ENCODE results near the gene SEMA6D.

SEMA6D gene

GRCh38 chr15:47814620-47815019 lies 97.3 kb downstream of the SEMA6D start:
- H3K4me3 ChIP-seq (ENCODE audit: low read depth, low read length): no peak overlapping the region
- DNase-seq (ENCODE audit: low read depth): no peak
- no peak for TF ChIP-seq CTCF (IDR thresholded peaks at IDR 0.05; ENCODE audit: low read depth, low read length, missing control alignments)
- in situ Hi-C loops (cut with HindIII; ENCODE audit: low sequenced_read_pairs): no loop called here

DNA sequence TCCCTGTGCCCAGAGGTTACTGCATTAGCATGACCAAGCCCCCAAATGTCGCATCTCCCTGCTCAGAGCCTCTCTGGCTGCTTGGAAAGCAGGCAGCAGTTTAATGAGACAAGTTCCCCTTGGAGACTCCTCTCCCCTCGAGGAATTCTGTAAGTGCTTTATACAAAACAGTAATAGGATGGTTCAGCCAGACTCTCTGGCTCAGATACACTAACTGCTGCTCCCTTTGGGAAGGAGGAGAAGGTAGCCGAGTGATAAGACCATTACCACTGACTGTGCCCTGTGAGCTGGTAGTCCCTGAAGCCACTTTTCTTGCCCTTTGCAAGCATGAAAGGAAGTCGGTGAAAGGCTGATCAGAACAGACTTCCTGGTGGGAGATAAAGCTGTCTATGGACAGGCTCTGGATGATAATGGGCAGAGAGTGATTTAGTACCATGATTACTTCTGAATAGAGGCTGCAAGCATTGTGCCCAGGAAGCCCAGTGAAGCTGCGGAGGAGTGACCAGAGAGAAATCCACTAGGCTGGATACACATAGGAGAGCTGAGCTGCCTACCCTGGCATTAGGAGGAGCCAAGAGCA lies 100.8 kb downstream of the SEMA6D start:
- DNase-seq (ENCODE audit: low read depth): no peak
- in situ Hi-C loops (cut with HindIII; ENCODE audit: low sequenced_read_pairs): no loop called here
- H3K4me3 ChIP-seq (ENCODE audit: low read depth, low read length): no peak overlapping the region
- TF ChIP-seq CTCF (IDR thresholded peaks at IDR 0.05; ENCODE audit: low read depth, low read length, missing control alignments): no peak

DNA sequence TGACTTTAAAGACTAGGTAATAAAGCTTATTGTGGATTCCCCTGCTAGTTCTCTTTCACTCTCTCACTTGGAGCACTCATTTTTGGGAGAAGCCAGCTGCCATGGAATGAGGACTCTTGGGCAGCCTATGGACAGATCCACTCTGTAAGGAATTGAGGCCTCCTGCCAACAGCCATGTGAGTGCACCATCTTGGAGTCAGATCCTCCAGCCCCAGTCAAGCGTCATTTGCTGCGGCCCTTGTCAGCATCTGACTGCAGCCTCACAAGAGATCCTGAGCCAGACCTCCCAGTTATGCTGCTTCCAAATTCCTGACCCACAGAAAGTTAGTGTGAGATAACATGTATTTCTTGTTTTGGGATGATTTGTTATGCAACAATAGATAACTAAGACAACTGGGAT lies 101.9 kb downstream of the SEMA6D start:
- no peak overlapping the region for H3K4me3 ChIP-seq (ENCODE audit: low read depth, low read length)
- DNase-seq (ENCODE audit: low read depth): no peak

DNA sequence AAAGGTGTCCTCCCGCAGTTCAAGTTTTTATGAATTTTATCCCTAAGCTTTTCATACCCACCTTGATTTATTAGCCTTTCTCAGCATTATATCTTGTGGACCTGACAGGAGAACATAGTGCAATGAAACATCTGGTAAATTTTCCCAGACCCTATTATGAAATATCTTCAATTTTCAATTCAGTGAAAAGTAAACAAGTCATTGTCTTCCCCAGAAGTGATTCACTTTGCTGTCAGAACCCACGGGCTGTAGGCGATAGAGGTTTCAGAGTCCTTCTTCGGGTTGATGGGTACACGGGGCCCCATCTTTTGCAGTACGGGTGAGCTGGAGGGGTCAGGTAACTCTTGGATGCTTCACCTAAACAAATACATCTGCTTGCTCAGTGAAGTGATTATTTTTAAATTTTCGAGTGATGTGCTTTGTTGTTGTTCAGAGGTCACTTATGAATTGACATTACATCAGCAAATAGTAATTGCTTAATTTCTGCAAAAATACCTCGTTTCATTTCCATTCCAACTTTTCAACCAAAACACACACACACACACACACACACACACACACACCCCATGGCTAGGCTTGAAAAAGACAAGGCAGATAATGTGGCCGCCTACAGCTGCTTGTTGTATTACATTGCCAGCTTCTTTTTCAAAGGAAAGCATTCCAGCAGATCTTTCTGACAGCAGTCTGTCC lies 102.9 kb downstream of the SEMA6D start:
- no peak overlapping the region for H3K4me3 ChIP-seq (ENCODE audit: low read depth, low read length)
- DNase-seq (ENCODE audit: low read depth): no peak
- TF ChIP-seq CTCF (IDR thresholded peaks at IDR 0.05; ENCODE audit: low read depth, low read length, missing control alignments): no peak
- in situ Hi-C loops (cut with HindIII; ENCODE audit: low sequenced_read_pairs): no loop called here

More for the DNA sequence above, 101.9 kb downstream of the SEMA6D start:
- TF ChIP-seq CTCF (IDR thresholded peaks at IDR 0.05; ENCODE audit: low read depth, low read length, missing control alignments): no peak
- in situ Hi-C loops (cut with HindIII; ENCODE audit: low sequenced_read_pairs): no loop called here

DNA sequence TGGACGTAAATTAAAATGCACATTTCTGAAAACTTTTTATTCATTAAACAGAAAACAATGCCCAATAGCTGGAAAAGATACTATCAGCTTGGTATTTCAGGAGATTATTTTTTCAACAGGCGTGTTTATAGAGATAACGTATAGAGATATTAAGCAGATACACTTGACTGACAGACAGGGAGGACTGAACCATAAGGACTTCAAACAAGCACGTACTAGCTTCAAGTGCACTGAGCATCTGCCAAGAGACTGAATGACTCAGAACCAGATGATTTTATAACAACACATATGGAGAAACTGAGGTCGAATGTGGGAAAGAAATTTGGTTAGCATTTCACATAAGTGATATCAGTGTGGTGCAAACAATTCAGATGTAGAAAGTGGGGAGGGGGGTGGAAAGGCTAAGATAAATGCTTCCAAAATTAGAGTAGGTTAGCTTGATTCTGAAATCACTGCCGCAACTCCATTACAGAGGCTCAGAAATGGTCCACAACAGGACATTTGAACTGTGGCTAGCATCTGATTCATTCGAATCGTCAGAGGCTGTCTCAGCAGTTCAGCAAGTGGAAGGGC lies 103.5 kb downstream of the SEMA6D start:
- in situ Hi-C loops (cut with HindIII; ENCODE audit: low sequenced_read_pairs): no loop called here
- no peak for TF ChIP-seq CTCF (IDR thresholded peaks at IDR 0.05; ENCODE audit: low read depth, low read length, missing control alignments)
- H3K4me3 ChIP-seq (ENCODE audit: low read depth, low read length): no peak overlapping the region
- DNase-seq (ENCODE audit: low read depth): peak; percentile 27

GRCh38 chr15:47822048-47822447 lies 104.7 kb downstream of the SEMA6D start:
- no peak overlapping the region for H3K4me3 ChIP-seq (ENCODE audit: low read depth, low read length)
- no peak for TF ChIP-seq CTCF (IDR thresholded peaks at IDR 0.05; ENCODE audit: low read depth, low read length, missing control alignments)
- in situ Hi-C loops (cut with HindIII; ENCODE audit: low sequenced_read_pairs): no loop called here
- DNase-seq (ENCODE audit: low read depth): no peak

Measured in astrocyte of the cerebellum (primary cell).